NCI-H446 treated with DMSO at 0.1 percent for 48 hours (cell line): ENCODE results near the gene LBR.
"Not testable (repeated sequence)": the region's sequence is repeated elsewhere in the genome, so short reads cannot be mapped to it uniquely, and the experiment has no call there.

Source experiments
- DNase-seq: peaks from one replicate; lab custom pipeline; 2025; lab: John Stamatoyannopoulos, UW

The LBR gene

DNA sequence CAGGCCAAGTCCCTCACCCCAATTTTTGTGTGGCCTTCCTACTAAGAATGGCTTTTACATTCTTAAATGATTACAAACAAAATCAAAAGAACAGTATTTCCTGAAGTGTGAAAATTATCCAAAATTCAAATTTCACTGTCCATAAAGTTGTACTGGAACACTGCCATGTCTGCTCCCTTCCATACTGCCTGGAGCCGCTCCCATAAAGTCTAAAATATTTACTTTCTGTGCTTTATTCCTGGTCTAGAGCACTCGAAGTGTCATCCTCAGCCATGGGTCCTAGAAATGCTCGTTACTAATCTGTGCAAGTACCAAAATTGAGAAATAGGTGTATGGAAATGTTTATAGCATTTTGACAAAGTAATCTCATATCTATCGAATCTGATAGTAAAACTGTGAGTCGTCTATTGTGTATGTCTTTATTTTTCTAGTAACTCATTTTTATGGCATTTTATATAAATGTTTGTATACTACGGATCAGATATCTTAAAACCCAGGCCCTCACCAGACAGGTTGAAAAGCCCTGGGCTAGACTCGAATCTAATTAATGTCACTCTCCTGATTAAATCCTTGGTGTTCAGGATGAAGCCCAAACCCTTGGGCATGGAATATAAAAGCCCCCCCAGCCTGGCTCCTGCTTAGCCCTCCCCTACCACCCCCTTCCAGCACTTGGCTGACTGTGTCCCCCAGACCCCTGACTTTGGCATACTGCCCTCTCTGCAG, 4.9 kb downstream of the LBR start:
- DNase-seq, result no peak

DNA sequence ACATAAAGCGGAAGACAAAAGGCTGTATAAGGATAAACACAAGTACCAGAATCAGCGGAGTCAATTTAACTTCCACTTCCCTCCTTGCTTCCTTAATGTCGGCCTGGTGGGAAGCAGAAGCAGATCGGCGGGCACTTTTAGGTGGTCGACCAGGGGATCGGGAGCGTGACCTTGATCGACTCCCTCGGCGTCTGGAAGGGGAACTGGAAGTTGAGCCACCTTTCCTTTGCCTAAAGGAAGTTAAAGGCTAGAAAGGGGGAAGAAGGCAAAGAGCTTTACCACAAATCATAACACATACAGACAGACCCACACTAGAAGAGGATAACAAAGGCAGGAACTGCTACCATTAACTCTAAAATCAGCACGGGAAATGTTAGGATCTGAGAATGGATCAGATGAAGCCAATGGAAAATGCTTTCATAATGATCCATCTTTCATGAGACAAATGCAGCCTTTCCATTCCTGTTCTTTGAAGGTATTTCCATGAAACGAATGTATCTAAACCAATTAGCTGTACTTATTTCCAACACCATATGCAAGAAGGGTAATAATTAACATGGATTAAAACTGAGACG, 5.7 kb downstream of the LBR start:
- DNase-seq, result no peak

DNA sequence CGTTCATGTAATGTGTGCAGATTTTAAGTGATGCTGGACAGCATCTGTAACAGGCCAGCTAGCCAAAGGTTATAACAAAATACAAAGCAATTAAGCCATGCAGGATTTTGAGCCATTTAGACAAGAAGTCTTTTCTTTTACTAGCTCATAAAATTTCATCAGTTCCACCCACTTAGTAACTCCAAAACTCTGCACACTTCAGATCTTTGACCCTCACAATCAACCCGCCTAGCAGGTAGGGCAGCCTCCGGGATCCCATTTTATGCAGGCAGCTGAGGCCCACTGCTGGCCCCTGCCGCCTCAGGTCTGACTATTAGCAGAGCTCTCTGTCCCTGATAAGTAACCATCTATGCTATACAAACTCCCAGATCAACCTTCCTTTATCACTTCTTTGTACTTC, 9.2 kb downstream of the LBR start:
- DNase-seq, result no peak

DNA sequence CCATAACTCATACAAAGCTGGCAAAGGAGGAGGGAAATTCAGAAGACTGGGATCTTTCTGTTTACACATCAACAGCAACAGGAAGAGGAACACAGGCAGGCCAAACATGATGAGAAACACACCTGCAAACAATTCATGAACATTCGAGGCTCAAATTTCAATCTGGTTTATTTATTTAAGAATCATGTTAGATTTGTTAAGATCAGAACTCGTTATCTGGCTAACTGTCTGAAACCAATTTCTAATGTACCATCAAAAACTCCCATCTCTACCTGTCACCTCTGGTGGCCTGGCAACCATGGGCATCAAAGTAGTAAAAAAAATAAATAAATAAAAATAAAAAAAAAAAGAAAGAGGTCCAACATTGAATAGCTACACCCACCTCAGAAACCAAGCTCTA, 9.8 kb downstream of the LBR start:
- DNase-seq, result no peak

DNA sequence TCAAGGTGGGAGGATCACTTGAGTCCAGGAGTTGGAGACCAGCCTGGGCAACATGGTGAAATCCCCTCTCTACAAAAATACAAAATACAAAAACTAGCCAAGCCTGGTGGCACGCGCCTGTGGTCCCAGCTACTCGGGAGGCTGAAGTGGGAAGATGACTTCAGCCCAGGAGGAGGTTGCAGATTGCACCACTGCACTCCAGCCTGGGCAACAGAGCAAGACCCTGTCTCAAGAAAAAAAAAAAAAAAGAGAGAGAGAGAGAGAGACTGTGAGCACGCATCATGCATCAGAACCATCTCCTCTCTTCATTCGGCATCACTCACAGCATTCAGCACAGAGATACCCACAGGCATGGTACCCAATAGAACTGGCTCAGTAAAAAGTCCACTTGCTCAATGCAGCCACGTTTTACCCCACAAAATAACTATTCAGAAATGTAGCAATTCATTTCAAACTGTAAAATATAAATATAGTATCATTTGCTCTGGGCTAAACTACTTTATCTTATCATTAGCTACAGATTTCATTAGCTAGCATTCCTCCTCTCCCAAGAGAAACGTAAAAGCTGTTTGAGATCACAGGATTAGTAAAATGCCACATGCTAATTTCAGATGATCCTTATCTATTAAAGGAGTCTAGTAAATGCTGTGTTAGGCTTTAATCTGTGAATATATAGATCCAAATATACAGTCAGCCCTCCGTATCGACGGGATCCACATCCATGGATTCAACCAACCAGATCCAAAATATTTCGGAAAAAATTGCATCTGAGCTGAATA, 11.7 kb downstream of the LBR start:
- DNase-seq, result no peak

DNA sequence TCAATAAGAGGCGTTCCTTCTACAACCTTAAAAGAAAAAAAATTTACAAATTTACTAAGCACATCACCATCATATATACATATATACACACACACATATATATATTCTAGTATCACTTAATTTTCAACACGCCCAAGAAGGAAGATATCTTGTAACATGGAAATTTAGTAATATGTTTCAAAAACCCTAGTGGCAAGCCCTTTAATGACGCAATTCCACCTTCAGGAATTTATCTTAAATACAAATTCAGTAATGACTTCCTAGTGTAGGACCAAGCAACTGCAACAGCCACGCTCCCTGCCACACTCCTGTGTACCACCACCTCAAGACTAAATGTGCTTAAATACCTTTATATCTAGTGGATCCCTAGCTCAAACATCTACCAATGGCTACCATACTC, 12.5 kb downstream of the LBR start:
- DNase-seq, result no peak

GRCh38 chr1:225413708-225414375, 14.0 kb downstream of the LBR start:
- no peak for DNase-seq

- no peak for DNase-seq
Observed at GRCh38 chr1:225412803-225413351, 15.0 kb downstream of the LBR start.

DNA sequence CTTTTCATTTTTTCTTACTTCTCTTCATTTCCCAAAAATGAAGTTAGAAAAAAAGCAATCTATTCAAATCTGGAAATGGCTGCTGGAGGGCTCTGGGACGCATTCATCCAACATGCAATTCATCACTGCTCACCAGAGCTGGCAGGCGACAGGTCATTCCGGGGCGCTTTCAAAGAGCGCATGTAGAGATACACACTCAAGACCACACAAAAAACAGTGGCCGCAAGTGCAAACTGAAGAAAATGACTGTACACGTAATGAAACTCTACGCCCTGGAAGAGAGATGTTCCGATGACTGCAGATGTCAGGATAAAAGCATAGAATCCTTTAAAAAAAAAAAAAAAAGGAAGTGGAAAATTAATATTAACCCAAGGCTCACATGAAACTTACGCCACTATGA, 15.5 kb downstream of the LBR start:
- DNase-seq, result no peak

DNA sequence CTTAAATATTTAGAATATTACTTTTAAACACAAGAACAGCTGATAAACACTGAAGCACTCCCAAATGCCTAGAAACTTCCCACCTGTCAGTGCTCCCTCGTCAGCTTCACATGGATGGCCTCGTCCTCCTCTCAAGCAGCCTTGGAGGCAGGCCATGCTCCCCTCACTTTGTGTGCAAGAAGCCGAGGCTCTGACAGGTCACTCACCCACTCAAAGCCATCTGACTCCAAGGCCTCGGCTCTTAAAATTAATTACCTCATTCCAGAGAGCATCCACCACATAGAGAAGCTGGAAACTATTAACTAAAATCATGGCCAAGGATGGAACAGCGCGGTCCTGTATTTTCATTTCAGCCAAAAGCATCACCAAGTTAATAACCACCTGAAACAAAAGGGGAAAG, 17.8 kb downstream of the LBR start:
- DNase-seq, result no peak

DNA sequence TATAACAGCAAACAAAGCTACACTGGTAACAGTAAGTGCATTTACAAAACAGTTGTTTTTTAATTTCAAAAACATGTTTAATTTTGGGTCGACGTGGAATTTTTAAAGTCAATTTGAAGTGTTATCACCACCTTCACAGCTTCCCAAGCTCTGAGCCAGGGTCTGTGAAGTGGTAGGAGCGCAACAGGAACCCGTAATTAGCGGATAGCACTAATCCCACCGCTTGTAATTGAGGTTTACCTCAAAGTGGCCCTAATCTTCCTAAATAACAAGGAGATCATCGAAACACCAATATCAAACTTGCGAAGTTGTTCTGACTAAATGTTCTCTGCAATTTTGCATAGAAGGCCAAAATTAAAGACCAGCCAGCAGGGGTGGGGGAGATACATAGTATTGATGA, 18.8 kb downstream of the LBR start:
- DNase-seq, result no peak

DNA sequence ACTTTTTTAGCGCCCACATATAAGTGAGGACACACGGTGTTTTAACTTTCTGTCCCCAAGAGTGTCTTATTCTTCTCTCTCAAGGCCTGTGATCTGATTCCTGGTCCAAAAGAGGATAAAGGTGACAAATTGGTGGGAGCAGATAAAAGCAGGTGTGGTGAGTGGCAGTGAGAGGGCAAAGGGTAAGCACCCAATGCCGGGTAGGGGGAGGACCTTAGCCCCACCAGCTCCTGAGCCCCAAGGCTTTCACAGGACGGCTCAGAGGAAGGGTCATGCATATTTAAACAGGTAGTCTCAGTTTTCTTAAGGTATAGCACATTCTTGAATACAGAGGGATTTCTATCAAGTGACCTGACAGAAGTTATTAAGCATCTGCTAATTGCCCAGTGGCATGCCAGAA, 19.6 kb downstream of the LBR start:
- DNase-seq, result no peak

DNA sequence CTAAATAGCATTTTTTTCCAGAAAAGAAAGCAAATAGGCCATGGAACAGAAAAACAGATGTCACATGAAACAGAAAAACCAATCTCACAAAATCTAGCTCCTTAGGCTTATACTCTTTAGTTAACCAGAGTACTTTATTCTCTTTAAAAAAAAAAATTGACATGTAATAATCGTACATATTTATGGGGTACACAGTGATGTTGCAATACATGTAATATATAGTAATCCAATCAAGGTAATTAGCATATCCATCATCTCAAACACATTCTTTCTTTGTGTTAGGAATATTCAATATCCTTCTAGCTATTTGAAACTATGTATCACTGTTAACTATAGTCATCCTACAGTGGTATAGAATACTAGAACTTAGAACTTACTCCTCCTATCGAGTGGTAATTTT, 20.1 kb downstream of the LBR start:
- no peak for DNase-seq

- no peak for DNase-seq
Observed at GRCh38 chr1:225406976-225407725, 20.7 kb downstream of the LBR start.

DNA sequence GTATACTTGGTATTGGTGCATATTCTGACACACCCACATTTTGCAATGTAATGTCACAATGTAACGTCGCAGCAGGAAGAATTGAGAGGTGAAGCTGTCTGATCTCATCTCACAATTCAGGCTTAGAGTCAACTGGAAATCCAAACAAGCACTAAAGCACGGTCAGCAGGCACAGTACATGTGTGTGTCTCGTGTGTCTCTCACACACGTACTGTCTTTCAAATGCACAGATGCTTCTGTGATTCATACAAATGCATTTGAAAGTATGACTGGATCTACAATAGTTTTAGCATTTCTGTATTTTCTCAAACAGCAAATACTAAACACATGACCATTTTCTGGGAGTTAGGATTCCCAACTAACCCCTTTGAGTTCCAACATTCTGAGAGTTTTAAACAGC, 26.9 kb downstream of the LBR start:
- no peak for DNase-seq

DNA sequence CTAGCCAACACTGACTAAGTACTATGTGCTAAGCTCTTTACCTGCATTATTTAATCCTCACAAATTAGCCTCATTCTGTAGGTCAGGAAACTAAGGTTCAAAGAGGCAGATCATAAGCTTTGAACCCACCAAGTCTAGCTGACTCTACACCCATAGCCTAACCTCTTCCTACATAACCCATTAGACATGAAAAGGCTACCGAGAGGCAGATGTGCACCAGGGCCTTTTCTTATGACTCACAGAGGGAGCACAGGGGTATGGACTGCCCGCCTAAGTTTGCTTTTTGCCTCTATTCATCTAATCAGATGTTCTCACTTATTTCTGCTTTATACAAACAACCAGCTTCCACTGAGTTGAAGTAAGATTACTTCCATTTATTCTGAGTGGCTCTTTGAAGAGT, 31.5 kb downstream of the LBR start:
- DNase-seq, result no peak

- DNase-seq, result no peak
Observed at GRCh38 chr1:225389843-225390242, 38.0 kb downstream of the LBR start.

DNA sequence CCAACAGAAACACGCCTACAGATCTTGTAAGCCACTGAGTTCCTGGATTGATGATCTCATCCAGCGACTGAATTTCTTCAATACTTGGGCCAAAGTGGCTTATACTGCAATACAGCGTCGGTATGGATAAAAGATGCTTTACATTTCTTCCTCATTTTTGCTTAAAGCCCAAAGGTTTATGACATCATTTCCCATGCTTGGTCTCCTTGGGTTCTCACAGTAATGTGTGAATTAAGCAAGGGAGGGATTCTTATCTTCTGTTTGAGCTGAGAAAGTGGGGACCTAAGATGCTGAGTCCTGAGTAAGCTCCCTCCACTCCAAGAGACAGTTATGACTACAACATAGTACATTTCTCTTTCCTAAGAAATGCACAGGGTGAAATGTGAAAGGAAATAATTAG, 39.5 kb downstream of the LBR start:
- no peak for DNase-seq

GRCh38 chr1:225386860-225387259, 41.0 kb downstream of the LBR start:
- DNase-seq, result not testable (repeated sequence)

DNA sequence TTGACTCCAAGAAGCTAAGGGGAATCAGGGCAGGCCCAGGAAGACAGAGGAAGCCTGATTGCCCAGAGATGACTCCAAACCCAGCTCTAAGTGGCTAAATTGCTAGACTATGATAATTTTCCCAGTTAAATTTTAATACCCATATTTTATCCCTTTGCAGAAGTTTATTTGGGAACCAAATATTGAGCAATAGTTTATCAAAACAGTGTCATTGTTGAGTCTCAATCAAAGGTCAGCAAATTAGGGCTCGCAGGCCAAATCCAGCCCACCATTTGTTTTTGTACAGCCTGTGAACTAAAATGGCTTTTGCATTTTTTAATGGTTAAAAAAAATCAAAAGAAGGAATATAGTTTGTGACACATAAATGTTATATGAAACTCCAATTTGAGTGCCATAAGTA, 47.1 kb downstream of the LBR start:
- DNase-seq, result no peak

- no peak for DNase-seq
Observed at GRCh38 chr1:225378880-225379279, 49.0 kb downstream of the LBR start.

- no peak for DNase-seq
Observed at GRCh38 chr1:225374996-225375395, 52.8 kb downstream of the LBR start.
